SK-N-SH treated with all-trans-retinoic acid at 6 μM for 48 hours (cell line): Measurements from ENCODE around the gene TRABD2A.

Source experiments
- ATAC-seq: fragments of 200-7000 bp; cut with Tn5 transposase; 3 replicates; pipeline ENCODE4 v1.9.1; 2020; ENCODE audit warnings: mild to moderate bottlenecking, moderate library complexity
- BACH2 ChIP-seq: fragments of 250-450 bp; sonication (Bioruptor Pico); IDR thresholded peaks from 2 replicates; pipeline ENCODE4 v1.9.0; 2021; ENCODE audit warnings: mild to moderate bottlenecking, borderline replicate concordance
- CSDC2 ChIP-seq: fragments of 250-450 bp; sonication (Bioruptor Pico); IDR thresholded peaks from 2 replicates; pipeline ENCODE4 v1.5.0; 2020; ENCODE audit warnings: mild to moderate bottlenecking, moderate library complexity
- CSRNP3 ChIP-seq: fragments of 250-450 bp; sonication (Bioruptor Pico); IDR thresholded peaks from 2 replicates; pipeline ENCODE4 v1.5.1; 2021; ENCODE audit warnings: mild to moderate bottlenecking, moderate library complexity
- ESRRG ChIP-seq: fragments of 250-450 bp; sonication (Bioruptor Pico); IDR thresholded peaks from 2 replicates; pipeline ENCODE4 v1.6.1; 2021; ENCODE audit warnings: mild to moderate bottlenecking
- GLIS3 ChIP-seq: fragments of 250-450 bp; sonication (Bioruptor Pico); IDR thresholded peaks from 2 replicates; pipeline ENCODE4 v1.5.0; 2020; ENCODE audit warnings: mild to moderate bottlenecking, moderate library complexity
- ISL1 ChIP-seq: fragments of 250-450 bp; sonication (Bioruptor Pico); IDR thresholded peaks from 2 replicates; pipeline ENCODE4 v2.1.2; 2022; ENCODE audit warnings: mild to moderate bottlenecking, moderate library complexity
- PATZ1 ChIP-seq: fragments of 250-450 bp; sonication (Bioruptor Pico); IDR thresholded peaks from 2 replicates; pipeline ENCODE4 v1.8.0; 2020; ENCODE audit warnings: mild to moderate bottlenecking, moderate library complexity, borderline replicate concordance
- POU6F1 ChIP-seq: fragments of 250-450 bp; sonication (Bioruptor Pico); IDR thresholded peaks from 2 replicates; pipeline ENCODE4 v1.8.0; 2021; ENCODE audit warnings: low read depth, mild to moderate bottlenecking, moderate library complexity, borderline replicate concordance
- PPARA ChIP-seq: fragments of 250-450 bp; sonication (Bioruptor Pico); IDR thresholded peaks from 2 replicates; pipeline ENCODE4 v1.5.0; 2020; ENCODE audit warnings: mild to moderate bottlenecking, borderline replicate concordance
- SNAI2 ChIP-seq: fragments of 250-450 bp; sonication (Bioruptor Pico); IDR thresholded peaks from 2 replicates; pipeline ENCODE4 v1.5.0; 2020; ENCODE audit warnings: mild to moderate bottlenecking, moderate library complexity
- TCF4 ChIP-seq: fragments of 250-450 bp; sonication (Bioruptor Pico); IDR thresholded peaks from 2 replicates; pipeline ENCODE4 v1.8.0; 2021; ENCODE audit warnings: mild to moderate bottlenecking, moderate library complexity, borderline replicate concordance
- TOX ChIP-seq: fragments of 250-450 bp; sonication (Bioruptor Pico); IDR thresholded peaks from 2 replicates; pipeline ENCODE4 v1.8.0; 2021; ENCODE audit warnings: mild to moderate bottlenecking, moderate library complexity, borderline replicate concordance
- TSHZ2 ChIP-seq: fragments of 250-450 bp; sonication (Bioruptor Pico); IDR thresholded peaks from 2 replicates; pipeline ENCODE4 v1.5.0; 2020; ENCODE audit warnings: mild to moderate bottlenecking, moderate library complexity
- ZC3H10 ChIP-seq: fragments of 250-450 bp; sonication (Bioruptor Pico); IDR thresholded peaks from 2 replicates; pipeline ENCODE4 v1.5.1; 2021; ENCODE audit warnings: mild to moderate bottlenecking, moderate library complexity
- ZFP3 ChIP-seq: fragments of 250-450 bp; sonication (Bioruptor Pico); IDR thresholded peaks from 2 replicates; pipeline ENCODE4 v1.5.0; 2020; ENCODE audit warnings: mild to moderate bottlenecking, moderate library complexity
- ZFP30 ChIP-seq: fragments of 450-650 bp; formaldehyde crosslinking; IDR thresholded peaks from 2 replicates; pipeline ENCODE4 v1.5.0; 2022; ENCODE audit warnings: mild to moderate bottlenecking, moderate library complexity
- ZNF565 ChIP-seq: fragments of 450-650 bp; formaldehyde crosslinking; conservative IDR thresholded peaks from 2 replicates; pipeline ENCODE4 v1.5.0; 2020; ENCODE audit warnings: low read depth, mild to moderate bottlenecking, moderate library complexity
- ZNF70 ChIP-seq: fragments of 450-650 bp; formaldehyde crosslinking; IDR thresholded peaks from 2 replicates; pipeline ENCODE4 v1.5.0; 2020; ENCODE audit warnings: mild to moderate bottlenecking, moderate library complexity
- ZNF8 ChIP-seq: fragments of 450-650 bp; formaldehyde crosslinking; IDR thresholded peaks from 2 replicates; pipeline ENCODE4 v1.5.0; 2020; ENCODE audit warnings: mild to moderate bottlenecking, moderate library complexity

TRABD2A gene

GRCh38 chr2:84827978-84828575 lies 52.8 kb downstream of the TRABD2A start (continued):
- TF ChIP-seq CSRNP3, result no peak
- no peak for TF ChIP-seq CSDC2 (CRISPR knock-in tag)
- TF ChIP-seq PATZ1, result no peak
- no peak for TF ChIP-seq ZNF565 (CRISPR knock-in tag)

GRCh38 chr2:84823788-84824187 lies 57.1 kb downstream of the TRABD2A start:
- ATAC-seq, result no peak

GRCh38 chr2:84823229-84823628 lies 57.7 kb downstream of the TRABD2A start:
- ATAC-seq, result no peak
- TF ChIP-seq CSRNP3 (no peak), BACH2 (CRISPR knock-in tag) (no peak), ZC3H10 (no peak), PATZ1 (no peak), SNAI2 (CRISPR knock-in tag) (no peak), ZFP30 (no peak), POU6F1 (no peak), TSHZ2 (CRISPR knock-in tag) (no peak), GLIS3 (CRISPR knock-in tag) (no peak), CSDC2 (CRISPR knock-in tag) (no peak), ZNF70 (CRISPR knock-in tag) (no peak), TOX (CRISPR knock-in tag) (no peak)

More at GRCh38 chr2:84823788-84824187, 57.1 kb downstream of the TRABD2A start:
- no peak for TF ChIP-seq ZNF70 (CRISPR knock-in tag)
- no peak for TF ChIP-seq TCF4 (CRISPR knock-in tag)
- no peak for TF ChIP-seq ZNF565 (CRISPR knock-in tag)
- no peak for TF ChIP-seq ZFP3 (CRISPR knock-in tag)
- no peak for TF ChIP-seq ISL1 (CRISPR knock-in tag)
- no peak for TF ChIP-seq CSDC2 (CRISPR knock-in tag)
- TF ChIP-seq TOX (CRISPR knock-in tag), result no peak
- TF ChIP-seq ESRRG (CRISPR knock-in tag), result no peak
- no peak for TF ChIP-seq ZC3H10
- no peak for TF ChIP-seq CSRNP3
- no peak for TF ChIP-seq POU6F1
- TF ChIP-seq PPARA, result no peak
- TF ChIP-seq ZNF8 (CRISPR knock-in tag), result no peak
- TF ChIP-seq ZFP30, result no peak
